MM.1S (cell line): Measurements from ENCODE around the gene PTPN3.

Experiments
- EZH2 ChIP-seq: fragments of 300-600 bp; sonication (generic); optimal IDR thresholded peaks from 2 replicates; pipeline ENCODE3; 2017; ENCODE audit warnings: low read depth, mild to moderate bottlenecking, antibody characterized with exemption, low read length, mixed read lengths
- EZH2phosphoT487 ChIP-seq: fragments of 300-600 bp; sonication (generic); IDR thresholded peaks from 2 replicates; pipeline ENCODE4 v1.6.1; 2018; ENCODE audit warnings: antibody characterized with exemption, low read length
- TF ChIP-seq, protein P1 (sequence below): fragments of 300-600 bp; sonication (generic); IDR thresholded peaks from 2 replicates; pipeline ENCODE4 v1.5.1; 2016; ENCODE audit warnings: antibody characterized with exemption, low read length, mixed read lengths

DNA sequence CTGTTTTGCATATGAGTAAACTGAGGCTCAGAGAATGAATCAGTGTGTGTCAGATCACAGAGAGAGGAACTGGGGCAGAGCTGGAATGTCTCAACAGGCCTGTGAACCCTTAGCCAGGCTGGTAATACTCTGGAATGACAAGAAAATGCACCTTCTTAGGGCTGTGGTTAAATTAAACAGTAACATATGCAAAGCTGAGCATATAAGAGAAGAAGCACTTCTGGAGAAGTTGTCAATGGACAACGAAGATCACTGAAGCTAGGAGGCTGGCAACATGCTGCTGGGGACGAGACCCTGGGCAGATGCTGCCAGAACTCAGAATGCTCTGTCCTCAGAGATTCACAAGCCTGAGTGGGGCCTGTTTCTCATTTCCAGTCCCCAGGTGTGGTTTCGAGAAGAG lies 112.6 kb downstream of the PTPN3 start:
- TF ChIP-seq, protein P1, sequence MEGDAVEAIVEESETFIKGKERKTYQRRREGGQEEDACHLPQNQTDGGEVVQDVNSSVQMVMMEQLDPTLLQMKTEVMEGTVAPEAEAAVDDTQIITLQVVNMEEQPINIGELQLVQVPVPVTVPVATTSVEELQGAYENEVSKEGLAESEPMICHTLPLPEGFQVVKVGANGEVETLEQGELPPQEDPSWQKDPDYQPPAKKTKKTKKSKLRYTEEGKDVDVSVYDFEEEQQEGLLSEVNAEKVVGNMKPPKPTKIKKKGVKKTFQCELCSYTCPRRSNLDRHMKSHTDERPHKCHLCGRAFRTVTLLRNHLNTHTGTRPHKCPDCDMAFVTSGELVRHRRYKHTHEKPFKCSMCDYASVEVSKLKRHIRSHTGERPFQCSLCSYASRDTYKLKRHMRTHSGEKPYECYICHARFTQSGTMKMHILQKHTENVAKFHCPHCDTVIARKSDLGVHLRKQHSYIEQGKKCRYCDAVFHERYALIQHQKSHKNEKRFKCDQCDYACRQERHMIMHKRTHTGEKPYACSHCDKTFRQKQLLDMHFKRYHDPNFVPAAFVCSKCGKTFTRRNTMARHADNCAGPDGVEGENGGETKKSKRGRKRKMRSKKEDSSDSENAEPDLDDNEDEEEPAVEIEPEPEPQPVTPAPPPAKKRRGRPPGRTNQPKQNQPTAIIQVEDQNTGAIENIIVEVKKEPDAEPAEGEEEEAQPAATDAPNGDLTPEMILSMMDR = no peak
- TF ChIP-seq EZH2 = no peak
- TF ChIP-seq EZH2phosphoT487 = no peak
